GM12874 (cell line): ENCODE measurements around the gene SNIP1.

ENCODE experiments used
- CTCF ChIP-seq: IDR thresholded peaks from 2 replicates; pipeline ENCODE4 v1.5.1; 2011; ENCODE audit warnings: low read depth, mild to moderate bottlenecking, control low read depth, low read length, moderate library complexity; ENCODE audit not compliant: insufficient read depth

SNIP1 gene

GRCh38 chr1:37593726-37594125 is 39.6 kb upstream of the SNIP1 start:
- TF ChIP-seq CTCF, result no peak

GRCh38 chr1:37588939-37589338 is 34.8 kb upstream of the SNIP1 start:
- TF ChIP-seq CTCF, result no peak

- TF ChIP-seq CTCF, result no peak
These were observed 21.6 kb upstream of the SNIP1 start for GRCh38 chr1:37575692-37576091.

GRCh38 chr1:37574834-37575480 is 20.9 kb upstream of the SNIP1 start:
- TF ChIP-seq CTCF, result no peak

GRCh38 chr1:37570528-37571334 is 16.6 kb upstream of the SNIP1 start:
- no peak for TF ChIP-seq CTCF

GRCh38 chr1:37567023-37567422 is 12.9 kb upstream of the SNIP1 start:
- TF ChIP-seq CTCF, result no peak

GRCh38 chr1:37564892-37565291 is 10.8 kb upstream of the SNIP1 start:
- no peak for TF ChIP-seq CTCF
